HEK293 (cell line): ENCODE data around the gene FCHO2.

ENCODE experiments used
- CTCF ChIP-seq: fragments of 450-650 bp; formaldehyde crosslinking; IDR thresholded peaks from 2 replicates; pipeline ENCODE4 v1.5.1; 2016; ENCODE audit warnings: missing biosample characterization, missing genetic modification characterization
- EGR2 ChIP-seq: fragments of 450-650 bp; formaldehyde crosslinking; IDR thresholded peaks from 2 replicates; pipeline ENCODE4 v1.5.1; 2016; ENCODE audit warnings: low read depth, missing biosample characterization, missing genetic modification characterization
- PRDM1 ChIP-seq: fragments of 450-650 bp; formaldehyde crosslinking; IDR thresholded peaks from 2 replicates; pipeline ENCODE4; 2016; ENCODE audit warnings: missing biosample characterization, missing genetic modification characterization
- YY1 ChIP-seq: fragments of 450-650 bp; formaldehyde crosslinking; IDR thresholded peaks from 2 replicates; pipeline ENCODE4 v1.5.1; 2018; ENCODE audit warnings: missing biosample characterization, missing genetic modification characterization
- ZNF274 ChIP-seq, 2 experiments: fragments of 200-500 bp in 1 of 2; fragments of 450-650 bp in 1 of 2; sonication (Bioruptor generic) in 1 of 2; formaldehyde crosslinking in 1 of 2; IDR thresholded peaks; 2 replicates each; pipeline versions ENCODE4 v1.5.1 to v1.6.1; 2014 to 2016; ENCODE audit warnings: borderline replicate concordance in 1 of 2, inconsistent platforms in 1 of 2, low read length in 1 of 2, missing biosample characterization in 1 of 2, missing genetic modification characterization in 1 of 2
- ZNF350 ChIP-seq: fragments of 450-650 bp; formaldehyde crosslinking; IDR thresholded peaks from 2 replicates; pipeline ENCODE4 v1.5.0; 2017; ENCODE audit warnings: missing biosample characterization, mild to moderate bottlenecking, missing genetic modification characterization
- ZNF658 ChIP-seq: fragments of 450-650 bp; formaldehyde crosslinking; IDR thresholded peaks from 2 replicates; pipeline ENCODE4; 2016; ENCODE audit warnings: missing biosample characterization, missing genetic modification characterization
- ZSCAN16 ChIP-seq: fragments of 450-650 bp; formaldehyde crosslinking; IDR thresholded peaks from 2 replicates; pipeline ENCODE4 v1.5.1; 2016; ENCODE audit warnings: missing biosample characterization, missing genetic modification characterization

GRCh38 chr5:73132759-73133158, 176.9 kb downstream of the FCHO2 start:
- TF ChIP-seq ZSCAN16 (tag by site-specific recombination) (no peak), ZNF350 (tag by site-specific recombination) (no peak), CTCF (no peak), ZNF274 (IDR thresholded peaks at IDR 0.05; ENCODE audit: low read length) (no peak), ZNF274 (tag by site-specific recombination; IDR thresholded peaks at IDR 0.05; ENCODE audit: borderline replicate concordance) (no peak), ZNF658 (tag by site-specific recombination) (no peak), EGR2 (tag by site-specific recombination) (no peak), YY1 (tag by site-specific recombination) (no peak), PRDM1 (tag by site-specific recombination) (no peak)
